ENCODE data around the gene ALDH1L1.

ALDH1L1 gene
- 0 to 0.21 (median 0) reads per million in 18 experiments for total RNA-seq

DNA sequence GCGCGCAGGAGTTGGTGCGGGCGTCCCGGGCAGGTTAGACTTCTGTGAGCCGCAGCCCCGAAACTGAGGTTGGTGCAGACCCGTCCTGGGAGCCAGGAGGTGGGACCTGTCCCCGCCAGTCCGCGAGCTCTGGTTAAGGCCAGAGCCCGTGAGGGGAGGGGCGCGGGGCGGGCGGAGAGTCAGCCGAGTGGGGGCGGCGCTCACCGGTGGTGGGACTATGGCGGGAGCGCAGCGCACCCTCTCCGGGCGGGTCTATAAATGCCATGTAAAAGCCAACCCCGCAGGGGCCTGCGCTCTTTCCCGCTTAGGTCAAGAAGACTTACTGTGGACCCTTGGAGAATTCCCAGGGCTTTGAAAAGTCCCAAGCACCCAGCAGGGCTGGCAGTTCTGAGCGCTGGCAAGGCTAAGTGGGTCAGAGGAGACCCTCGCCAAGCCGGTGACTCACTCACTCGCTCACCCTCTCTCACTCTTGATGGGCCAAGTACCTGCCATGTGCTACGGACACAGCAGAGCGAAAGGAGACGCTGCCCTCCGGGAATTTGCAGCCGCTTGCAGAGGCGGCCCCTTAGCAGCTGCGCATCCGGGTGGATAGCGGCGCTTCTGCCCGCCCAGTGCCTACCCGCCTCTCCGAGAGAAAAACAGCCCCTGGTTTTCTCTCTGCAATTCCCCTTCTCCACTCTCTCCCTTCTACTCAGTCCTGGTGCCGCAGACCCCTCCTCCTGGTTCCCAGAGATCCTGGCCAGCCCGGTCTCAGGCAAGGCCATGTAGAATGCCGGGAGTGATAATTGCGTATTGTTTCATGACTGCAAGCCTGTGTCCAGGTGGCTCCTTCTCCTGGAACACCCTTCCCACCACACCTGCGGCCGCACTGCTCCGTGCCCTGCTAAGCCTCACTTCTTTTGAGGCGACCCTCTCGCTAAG lies at the start of gene ALDH1L1:
ALDH1L1 (minus strand) TSS at position 110 of the 921 bp plus-strand sequence. CDS start 19,607 bp downstream, outside the sequence.
- no peak for DNase-seq

DNA sequence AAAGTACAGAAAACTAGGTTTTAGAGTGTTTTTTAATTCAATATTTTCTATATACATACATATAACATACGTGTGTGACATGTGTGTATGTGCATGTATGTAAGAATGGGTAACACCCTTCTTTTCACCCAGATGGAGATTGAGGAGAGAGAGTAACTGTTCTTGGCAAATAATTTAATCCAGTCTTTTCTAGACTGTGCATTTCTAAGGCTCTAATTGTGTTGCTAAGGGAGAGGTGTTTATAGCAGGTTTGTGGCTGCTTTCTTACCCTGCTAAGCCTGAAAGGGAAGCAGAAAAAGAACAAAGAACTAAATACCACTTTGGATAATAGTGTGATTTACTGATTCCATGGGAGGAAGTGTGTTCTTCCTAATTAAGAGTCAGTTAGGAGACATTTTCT lies 46.0 kb upstream of the ALDH1L1 start:
- no peak for DNase-seq

DNA sequence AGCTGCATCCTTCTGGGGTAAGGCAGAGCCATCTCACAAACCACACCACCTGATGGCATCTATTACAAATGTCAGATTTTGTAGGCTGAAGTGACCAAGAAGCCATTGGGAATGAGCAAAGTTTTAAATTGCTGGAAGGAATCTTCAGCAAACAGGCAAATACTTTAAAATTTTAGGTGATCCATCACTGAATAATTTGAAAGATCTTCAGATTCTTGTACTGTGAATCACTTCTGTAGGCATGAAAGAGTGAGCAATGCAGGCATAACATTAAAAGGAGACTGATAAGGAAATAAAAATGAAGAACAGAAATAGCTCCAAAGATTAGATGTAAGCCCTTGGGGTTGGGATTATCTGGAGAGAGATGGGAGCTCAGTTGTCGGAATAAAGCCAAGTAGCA lies 36.0 kb upstream of the ALDH1L1 start:
- DNase-seq, result no peak

DNA sequence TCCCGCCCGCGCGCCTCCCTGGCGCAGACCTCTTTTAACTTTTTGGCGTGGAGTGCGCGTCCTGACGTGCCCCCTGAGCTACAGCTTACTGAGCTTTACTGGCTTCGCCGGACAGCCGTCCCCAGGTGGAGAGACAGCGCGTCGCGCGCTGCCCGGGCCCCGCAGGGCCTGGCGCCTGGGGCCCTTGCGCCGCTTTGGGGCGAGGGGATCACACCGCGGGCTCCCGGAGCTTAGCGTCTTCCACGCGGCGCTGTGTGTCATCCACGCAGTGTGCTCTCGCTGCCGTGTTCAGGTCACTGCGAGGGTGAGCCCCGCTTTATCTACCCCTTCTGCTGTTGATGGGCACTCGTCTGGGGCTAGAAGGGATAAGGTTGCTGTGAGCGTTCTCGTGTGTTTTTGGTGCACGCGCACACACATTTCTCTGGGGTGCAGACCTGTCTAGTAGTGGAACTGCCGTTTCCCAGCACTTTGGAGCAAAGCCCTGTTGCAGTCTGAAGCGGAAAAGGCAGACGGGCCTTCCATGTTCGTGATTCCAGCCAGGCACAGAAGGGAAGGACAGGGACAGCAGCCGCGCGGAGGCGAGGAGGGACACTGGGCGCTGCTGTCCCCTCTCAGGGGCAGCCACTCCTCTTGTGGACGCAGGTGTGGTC lies 33.1 kb upstream of the ALDH1L1 start:
- DNase-seq, result no peak

DNA sequence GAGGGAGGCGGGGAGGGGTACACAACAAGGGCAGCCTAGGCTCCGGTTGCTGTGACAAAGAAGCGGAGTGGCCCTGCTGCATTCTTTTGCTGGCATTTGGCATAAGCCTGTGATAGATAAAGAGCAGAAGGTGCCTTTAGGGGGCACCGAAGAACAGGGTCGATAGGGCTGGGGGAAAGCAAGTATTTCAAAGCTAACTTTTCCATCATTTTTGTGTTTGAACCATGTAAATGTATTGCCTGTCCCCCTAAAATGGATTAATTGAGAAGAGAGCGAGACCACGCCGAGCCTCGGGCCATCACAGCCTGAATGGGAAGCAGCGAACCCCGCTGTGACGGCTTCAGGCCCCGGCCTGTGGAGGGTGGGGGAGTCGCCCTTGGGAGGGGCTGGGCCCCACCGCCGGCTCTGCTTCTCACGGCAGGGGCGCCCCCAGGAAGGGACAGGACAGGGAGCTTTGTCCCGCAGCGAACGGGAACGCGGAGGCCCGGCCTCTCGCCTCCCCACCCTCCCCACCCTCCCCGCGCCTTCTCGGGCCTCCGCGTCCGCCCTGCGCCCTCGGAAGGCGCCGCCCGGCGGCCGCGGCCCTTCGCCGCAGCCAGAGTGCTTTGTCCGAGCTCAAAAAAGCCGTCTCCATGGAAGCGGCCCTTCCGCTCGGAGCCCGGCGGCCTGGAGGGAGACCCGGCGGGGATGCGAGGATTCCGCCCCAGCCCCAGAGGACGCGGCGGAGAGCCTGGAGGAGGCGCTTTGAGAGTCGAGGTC lies 32.4 kb upstream of the ALDH1L1 start:
- DNase-seq, result no peak

DNA sequence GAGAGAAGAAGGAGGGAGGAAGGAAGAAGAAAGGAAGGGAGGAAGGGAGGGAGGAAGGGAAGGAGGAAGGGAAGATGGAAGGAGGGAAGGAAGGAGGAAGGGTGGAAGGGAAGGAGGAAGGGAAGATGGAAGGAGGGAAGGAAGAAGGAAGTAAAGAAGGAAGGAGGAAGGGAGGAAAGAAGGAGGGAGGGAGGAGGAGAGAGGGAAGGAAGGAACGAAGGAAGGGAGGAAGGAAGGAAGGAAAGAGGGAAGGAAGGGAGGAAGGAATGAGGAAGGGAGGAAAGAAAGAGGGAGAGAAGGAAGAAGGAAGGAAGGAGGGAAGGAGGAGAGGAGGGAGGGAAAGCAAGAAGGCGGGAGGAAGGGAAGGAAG lies 31.8 kb upstream of the ALDH1L1 start:
- no peak for DNase-seq

DNA sequence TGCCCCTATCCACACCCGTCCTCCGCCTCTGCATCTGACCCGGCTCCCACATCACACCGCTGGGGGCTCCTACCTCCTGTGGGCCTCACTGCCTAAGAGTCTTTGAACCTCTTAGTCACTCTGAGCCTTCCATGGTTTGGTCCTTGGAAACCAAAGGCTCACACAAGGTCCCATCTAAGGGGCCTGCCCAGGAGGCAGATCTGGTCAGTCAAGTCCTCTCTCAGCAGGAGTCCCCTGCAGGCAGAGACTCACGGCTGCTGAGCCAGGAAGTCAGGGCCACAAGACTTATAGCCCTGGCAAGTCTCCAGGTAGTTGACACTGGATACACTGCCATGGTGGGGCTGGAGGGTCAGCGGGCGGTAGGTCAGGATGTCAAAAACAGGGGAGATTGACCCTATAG lies 31.2 kb upstream of the ALDH1L1 start:
- no peak for DNase-seq

DNA sequence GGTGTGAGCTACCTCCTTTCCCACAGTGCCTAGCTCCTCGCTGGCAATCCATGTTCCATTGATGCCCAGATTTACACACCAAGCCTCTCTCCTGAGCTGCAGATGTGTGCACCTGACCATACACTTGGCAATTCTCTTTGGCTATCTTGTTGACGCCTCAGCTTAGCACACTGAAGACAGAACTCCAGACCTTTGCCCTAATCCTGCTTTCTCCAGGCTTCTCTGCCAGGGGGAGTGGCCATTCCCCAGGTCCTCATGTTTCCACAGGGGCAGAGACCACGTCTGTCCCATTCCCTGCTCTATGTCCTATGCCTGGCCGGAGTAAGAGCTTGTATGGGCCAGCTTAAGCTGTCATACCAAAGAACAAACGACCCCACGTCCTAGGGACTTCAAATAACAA lies 30.2 kb upstream of the ALDH1L1 start:
- no peak for DNase-seq

DNA sequence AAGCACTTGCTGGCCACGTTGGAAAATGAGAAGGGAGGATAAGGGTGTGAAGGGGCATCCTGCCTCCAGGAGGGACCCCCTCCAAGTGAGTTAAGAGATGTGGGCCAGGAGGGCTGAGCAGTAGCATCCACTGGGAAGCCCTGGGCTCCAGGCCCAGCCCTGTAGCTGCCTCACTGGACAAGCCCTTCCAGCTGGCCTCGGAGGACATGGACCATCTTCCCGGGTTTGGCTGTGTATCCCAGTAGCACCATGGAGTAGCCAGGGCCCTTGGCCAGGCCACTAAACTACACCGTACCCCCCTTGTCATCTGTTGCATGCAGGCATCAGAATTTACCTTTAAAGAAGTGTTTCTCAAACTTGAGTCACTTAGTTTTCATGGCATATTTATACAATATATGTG lies 29.4 kb upstream of the ALDH1L1 start:
- no peak for DNase-seq

DNA sequence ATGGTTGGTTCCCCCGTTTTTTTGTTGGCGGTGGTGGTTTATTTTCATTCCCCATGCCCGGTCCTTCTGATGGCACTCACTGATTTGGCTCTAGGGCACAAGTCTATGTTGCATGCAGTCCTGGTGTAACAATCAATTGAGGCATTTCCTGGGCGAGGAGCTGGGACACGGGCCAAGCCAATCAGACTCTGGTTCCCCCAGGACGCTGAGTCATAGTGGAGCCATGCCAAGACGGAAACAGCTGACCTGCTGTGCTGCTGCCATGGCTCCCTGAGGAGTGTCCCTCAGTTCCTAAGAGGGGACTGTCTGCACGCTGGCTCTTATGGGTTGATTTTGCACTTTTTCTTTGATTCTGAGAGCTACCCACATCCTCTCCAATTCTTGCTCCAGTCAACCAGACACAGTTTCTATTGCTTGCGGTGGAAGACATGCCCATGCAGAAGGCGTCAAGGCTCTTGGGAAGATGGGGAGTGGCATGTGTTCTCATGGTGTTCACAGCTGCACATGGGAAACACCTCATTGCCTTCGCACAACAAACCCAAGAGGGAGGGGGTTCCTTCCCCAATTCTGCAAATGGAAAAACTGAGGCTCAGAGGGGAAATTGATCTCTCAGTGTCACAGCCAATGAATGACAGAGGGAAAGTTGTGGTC lies 28.3 kb upstream of the ALDH1L1 start:
- peak; percentile 30 to 45 for DNase-seq

DNA sequence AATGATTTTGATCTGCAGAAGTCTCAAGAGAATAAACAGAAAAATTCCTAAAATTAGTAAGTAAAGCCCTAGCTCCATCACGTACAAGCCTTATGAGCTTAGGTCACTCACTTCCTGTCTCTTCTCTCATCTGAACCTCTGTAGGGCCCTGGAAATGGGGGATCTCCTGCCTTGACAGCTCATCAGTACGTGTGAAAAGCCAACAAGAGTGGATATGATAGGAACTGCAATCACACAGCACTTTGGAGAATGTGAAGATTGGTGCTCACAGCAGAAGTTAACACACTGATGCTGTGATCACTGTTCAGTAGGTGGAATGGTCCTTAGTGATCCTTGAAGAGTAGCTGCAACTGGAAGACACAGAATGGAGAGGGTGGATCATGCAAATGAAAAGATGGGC lies 27.8 kb upstream of the ALDH1L1 start:
- DNase-seq, result no peak

DNA sequence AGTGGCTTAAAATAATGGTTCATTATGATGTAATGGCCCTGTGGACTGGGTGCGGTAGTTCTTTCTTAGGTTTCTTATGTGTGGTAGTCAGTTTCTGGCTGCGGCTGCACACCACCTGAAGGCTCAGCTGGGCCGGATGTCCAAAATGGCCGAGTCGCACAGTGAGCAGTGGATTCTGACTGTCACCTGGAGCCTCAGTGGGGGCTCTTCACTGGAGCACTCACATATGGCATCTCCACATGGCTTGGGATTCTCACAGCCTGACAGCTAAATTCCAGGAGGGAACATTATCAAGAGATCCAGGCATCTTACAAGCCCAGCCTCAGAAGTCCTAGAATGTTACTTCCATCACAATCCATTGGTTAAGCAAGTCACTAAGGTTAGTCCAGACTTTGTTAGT lies 26.8 kb upstream of the ALDH1L1 start:
- no peak for DNase-seq

DNA sequence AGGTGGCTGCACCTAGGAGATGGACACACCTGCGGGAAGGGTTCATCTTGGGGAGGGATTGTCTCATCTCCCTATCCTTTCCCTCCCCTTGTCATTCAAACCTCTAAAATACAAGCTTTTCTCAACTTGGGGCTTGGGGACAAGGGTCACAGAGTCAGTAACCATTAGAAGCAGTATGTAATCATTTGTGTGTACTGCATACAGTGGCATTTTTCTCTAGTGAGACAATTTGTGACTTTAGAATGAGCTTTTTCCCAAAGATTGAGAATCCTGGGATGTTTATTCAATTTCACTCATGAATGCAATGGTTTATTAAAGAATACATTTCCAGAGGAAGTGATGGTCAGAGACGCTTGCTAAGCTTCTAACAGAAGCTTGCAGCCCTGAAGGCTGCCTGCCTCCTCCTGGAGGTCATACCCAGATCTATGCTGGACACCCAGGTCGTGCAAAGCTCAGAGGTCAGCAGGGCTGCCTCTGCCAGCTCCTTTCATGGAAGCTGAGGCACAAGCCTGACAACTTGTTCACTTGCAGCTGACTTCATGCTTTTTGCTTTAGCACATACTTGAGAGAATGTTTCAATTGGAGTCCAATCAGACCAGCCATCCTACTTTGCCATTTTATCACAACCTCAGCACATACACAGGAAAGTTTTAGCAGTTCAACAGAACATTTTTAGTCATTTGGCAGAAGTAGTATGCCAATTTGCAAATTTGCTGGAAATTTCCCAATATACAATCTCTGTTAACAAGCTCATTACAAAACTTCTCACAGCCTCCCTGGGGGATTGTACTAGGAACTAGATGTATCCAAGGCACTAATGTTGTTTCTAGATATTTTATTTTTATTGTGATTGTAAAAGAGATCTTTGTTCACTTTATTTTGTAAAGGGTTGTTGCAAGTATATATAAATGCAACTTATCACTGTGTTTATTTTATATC lies 25.6 kb upstream of the ALDH1L1 start:
- DNase-seq, result no peak

DNA sequence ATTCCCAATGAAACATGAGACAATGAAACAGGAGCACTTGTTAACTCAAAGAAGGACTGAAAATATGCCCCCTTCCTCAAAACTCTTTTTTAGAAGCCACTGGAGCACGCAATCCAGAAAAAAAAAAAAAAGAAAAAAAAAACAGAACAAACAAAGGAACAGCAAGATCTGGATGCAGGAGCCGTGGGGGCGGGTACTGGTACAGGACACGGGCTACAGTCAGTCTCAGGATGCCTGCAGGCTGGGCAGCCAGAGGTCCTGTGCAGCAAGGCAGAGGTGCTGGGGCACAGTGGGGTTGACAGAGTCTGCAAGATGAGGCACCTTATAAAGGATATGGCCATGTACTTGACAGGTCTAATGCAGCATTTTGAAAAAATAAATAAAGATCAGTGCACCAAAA lies 22.3 kb upstream of the ALDH1L1 start:
- no peak for DNase-seq

DNA sequence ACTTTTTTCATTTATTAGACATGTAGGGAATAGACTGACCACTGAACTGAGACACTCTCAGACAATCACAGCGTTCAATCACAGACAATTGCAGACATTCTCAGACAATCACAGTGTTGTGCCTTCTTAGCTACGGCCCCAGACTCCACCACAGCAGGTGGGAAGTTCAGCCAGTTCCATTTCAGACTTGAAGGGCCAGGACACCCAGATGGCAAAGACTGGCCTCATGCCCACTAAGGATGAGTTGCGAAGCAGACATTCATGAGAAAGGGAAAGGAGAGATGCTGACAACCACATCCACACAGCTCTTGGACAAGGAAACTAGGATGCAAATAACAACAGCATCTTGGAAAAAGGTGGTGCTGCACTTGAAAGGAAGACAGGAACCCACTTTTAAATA lies 21.9 kb upstream of the ALDH1L1 start:
- DNase-seq, result no peak

DNA sequence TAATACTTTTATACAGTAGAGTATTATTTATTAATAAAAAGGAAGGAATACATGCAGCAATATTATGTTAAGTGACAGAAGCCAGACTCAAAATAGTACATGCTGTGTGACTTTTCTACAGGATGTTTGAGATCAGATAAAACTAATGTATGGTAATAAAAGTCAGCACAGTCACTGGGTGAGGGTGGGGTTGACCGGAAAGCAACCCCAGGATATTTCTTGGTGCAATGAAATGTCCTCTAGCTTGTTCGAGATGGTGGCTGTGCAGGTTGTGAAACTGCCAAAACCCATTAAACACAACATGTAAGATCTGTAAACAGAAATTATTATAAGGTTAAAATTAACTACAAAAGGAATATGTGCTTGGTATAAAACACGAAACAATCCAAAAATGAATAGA lies 20.8 kb upstream of the ALDH1L1 start:
- no peak for DNase-seq

DNA sequence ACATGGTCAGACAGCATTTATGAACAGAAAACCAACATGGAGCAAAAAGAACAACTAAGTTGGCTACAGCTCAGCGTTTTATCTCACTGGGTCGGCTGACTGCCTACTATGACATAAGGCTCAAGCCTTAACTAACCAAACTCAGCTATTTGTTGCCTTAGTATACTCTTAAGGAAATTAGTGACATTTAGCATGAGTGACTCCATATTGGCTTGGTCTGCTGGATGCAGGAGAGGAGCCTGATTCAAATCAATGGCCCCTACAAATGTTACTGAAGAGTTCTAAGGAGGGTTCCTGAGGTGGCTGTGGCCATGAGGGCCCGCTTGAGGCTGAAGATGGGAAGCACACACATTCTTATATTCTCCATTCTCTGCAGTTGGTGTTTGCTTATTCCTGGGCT lies 20.1 kb upstream of the ALDH1L1 start:
- no peak for DNase-seq

DNA sequence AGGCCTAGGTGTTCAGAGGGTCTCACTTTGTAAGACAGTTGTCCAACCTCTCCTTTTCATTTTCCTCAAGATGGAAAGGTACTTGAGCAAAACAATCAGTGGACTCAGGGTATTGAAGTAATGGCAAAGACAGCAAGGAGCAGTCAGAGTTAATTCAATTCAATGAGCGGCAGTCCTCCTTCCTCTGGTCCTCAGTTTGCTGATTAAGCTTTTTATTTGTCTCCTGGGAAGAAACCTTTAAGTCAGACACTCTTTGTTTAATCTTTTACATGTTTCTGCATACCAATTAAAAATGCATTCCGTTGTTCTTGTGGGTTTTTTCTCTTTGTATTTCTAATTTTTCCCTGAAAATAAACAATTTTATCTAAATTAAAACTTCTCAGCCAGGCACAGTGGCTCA lies 18.9 kb upstream of the ALDH1L1 start:
- no peak for DNase-seq

DNA sequence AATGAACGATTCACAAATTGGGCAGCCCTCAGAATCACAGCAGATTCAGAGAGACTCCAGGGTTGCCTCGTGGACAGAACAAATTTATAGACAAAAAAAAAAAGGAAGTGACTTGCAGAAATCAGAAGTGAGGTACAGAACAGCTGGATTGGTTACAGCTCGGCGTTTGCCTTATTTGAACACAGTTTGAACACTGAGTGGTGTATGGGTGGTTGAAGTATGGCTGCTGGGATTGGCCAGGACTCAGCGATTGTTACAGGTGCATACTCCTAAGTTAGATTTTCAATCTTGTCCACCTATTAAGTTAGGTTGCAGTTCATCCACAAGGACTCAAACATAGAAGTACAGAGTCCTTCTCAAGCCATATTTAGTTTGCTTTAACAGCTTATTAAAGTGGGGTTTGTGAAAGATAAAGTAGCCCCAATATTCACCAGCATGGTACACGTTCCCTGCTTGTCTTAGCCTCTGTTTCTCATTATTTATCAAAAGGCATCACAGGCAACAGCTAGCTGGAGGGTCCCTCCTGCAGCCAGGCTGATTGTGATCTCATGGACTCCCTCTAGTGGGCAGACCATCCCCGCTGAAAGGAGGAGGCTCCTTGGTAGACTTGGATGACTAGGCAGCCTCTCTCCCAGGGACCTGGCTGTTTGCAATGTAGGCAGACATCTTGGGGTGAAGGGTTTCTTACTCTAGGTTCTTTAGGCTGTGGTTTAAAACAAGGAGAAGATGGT lies 17.6 kb upstream of the ALDH1L1 start:
- peak; percentile 35 to 39 for DNase-seq

DNA sequence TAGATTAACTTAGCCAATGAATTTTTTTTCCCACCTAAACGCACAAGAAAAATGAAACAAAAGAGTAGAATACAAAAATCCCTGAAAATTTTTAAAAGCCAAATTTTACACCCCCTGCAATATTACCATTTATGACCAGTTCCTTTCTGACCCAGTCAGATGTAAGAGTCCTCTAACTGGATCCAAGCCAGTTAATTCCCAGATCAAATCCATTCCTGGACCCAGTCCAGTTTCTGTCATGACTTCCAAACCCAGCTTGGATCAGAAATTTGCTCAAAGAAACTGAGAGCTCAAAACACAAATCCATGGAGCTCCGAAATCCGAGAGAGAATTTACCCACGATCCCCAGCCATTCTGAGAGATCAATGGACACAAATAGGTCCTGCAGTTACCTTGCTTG lies 17.0 kb upstream of the ALDH1L1 start:
- no peak for DNase-seq

DNA sequence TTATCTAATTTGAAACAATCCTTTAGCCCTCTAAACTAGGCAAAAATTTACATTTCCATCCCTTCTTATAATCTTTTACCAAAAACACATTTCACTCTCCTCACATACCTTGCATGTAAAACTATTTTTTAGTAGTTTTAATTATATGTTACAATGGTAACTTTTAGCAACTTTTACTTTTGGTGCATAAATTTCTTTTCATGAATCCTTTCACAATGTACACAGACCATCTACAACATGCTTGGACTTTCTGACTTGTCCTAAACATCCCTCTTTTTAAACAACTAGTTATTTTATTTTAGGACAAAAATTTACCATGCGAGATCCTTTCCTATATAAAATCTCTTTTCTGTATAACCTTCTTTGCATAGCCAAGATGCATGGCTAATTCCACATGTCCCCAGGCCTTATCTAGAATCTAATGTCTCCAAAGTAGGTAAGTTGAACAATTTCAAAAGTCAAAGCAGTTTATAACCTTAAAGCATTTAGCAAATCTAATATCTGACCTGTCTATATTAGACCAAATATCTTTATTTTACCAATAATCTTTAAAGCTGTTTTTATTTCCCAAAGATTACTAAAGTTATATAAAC lies 14.4 kb upstream of the ALDH1L1 start:
- no peak for DNase-seq

All from inflammatory macrophage (primary cell).